ENCODE measurements around the gene SNED1. TPM values are rescaled to one million over a fixed set of nuclear protein-coding genes. Genes with fewer than 3 reads are reported as not detected.

Gene SNED1
- 10 to 100 TPM in 3 of 4 donors, 1 to 10 TPM in 1; 5.6 to 31.9 (median 13.2) TPM for total RNA-seq

GRCh38 chr2:240997856-240998705 lies at the start of gene SNED1:
Gene SNED1 (plus strand): TSS chr2:240998618. CDS start chr2:240998838, 220 bp downstream.
- Histone ChIP-seq H3K27ac (peak within 1 kb of the TSS; percentile 90), H3K4me1 (peaks cover 56% of the 10 kb centered on the region), H3K4me3 (peak within 1 kb of the TSS; percentile 72), H3K9me3 (no peaks in the 10 kb centered on the region), H3K36me3 (peaks cover under 1% of the 10 kb centered on the region), H3K27me3 (peaks cover 10% of the 10 kb centered on the region)
- peak; percentile 90 to 96 for DNase-seq (ENCODE audit: low spot score in 2 of 2)
- peak in 1 of 2 donors; percentile 39 for TF ChIP-seq POLR2A (IDR thresholded peaks at IDR 0.05)
- TF ChIP-seq EP300 (IDR thresholded peaks at IDR 0.05) = no peak
- TF ChIP-seq POLR2AphosphoS5 (IDR thresholded peaks at IDR 0.05) = peak in 1 of 3 donors; percentile 58
- TF ChIP-seq CTCF (IDR thresholded peaks at IDR 0.05) = no peak
- WGBS = 8% methylated on average over 18 of the region's 61 CpGs

GRCh38 chr2:240948905-240949790 lies 49.3 kb upstream of the SNED1 start:
- Histone ChIP-seq H3K9me3 (peaks cover 3% of the 10 kb centered on the region), H3K4me3 (no peak overlapping the region), H3K4me1 (peaks cover 4% of the 10 kb centered on the region), H3K27me3 (no peaks in the 10 kb centered on the region), H3K27ac (no peak overlapping the region), H3K36me3 (no peaks in the 10 kb centered on the region)
- peak; percentile 49 to 70 for DNase-seq (ENCODE audit: low spot score in 2 of 2)
- WGBS = 92% methylated on average over 17 of the region's 23 CpGs
- no peak for TF ChIP-seq POLR2A (IDR thresholded peaks at IDR 0.05)
- TF ChIP-seq POLR2AphosphoS5 (IDR thresholded peaks at IDR 0.05) = no peak
- no peak for TF ChIP-seq EP300 (IDR thresholded peaks at IDR 0.05)
- no peak for TF ChIP-seq CTCF (IDR thresholded peaks at IDR 0.05)

- Histone ChIP-seq H3K9me3 (peaks cover 3% of the 10 kb centered on the region), H3K4me3 (no peak overlapping the region), H3K36me3 (no peaks in the 10 kb centered on the region), H3K4me1 (peaks cover 4% of the 10 kb centered on the region), H3K27me3 (peaks cover 4% of the 10 kb centered on the region), H3K27ac (no peak overlapping the region)
- DNase-seq (ENCODE audit: low spot score in 2 of 2) = peak; percentile 30 to 66
- WGBS = 88% methylated on average over 12 of the region's 14 CpGs
- no peak for TF ChIP-seq POLR2AphosphoS5 (IDR thresholded peaks at IDR 0.05)
- no peak for TF ChIP-seq POLR2A (IDR thresholded peaks at IDR 0.05)
- TF ChIP-seq EP300 (IDR thresholded peaks at IDR 0.05) = no peak
- no peak for TF ChIP-seq CTCF (IDR thresholded peaks at IDR 0.05)
These were observed 48.4 kb upstream of the SNED1 start for GRCh38 chr2:240949791-240950705.

GRCh38 chr2:240951045-240951594 lies 47.3 kb upstream of the SNED1 start:
- Histone ChIP-seq H3K4me1 (peaks cover 4% of the 10 kb centered on the region), H3K27ac (no peak overlapping the region)
- WGBS = 91% methylated on average over 3 of the region's 3 CpGs

More at GRCh38 chr2:240951045-240951594, 47.3 kb upstream of the SNED1 start:
- Histone ChIP-seq H3K27me3 (peaks cover 15% of the 10 kb centered on the region), H3K4me3 (no peak overlapping the region), H3K36me3 (no peaks in the 10 kb centered on the region), H3K9me3 (peaks cover 3% of the 10 kb centered on the region)
- TF ChIP-seq POLR2AphosphoS5 (IDR thresholded peaks at IDR 0.05) (no peak), EP300 (IDR thresholded peaks at IDR 0.05) (no peak), POLR2A (IDR thresholded peaks at IDR 0.05) (no peak), CTCF (IDR thresholded peaks at IDR 0.05) (no peak)
- DNase-seq (ENCODE audit: low spot score in 2 of 2) = no peak

Measured in suprapubic skin (tissue), 4 donors.